GM23338 (cell line): Measurements from ENCODE around the gene GDF7. TPM values are rescaled to one million over a fixed set of nuclear protein-coding genes. Genes with fewer than 3 reads are reported as not detected.

Source experiments
- ATAC-seq: fragments of 200-7000 bp; cut with Tn5 transposase; 3 replicates; pipeline ENCODE4 v1.9.1; 2020
- DNase-seq: peaks from one replicate; pipeline ENCODE4 v3.0.0-alpha.2; 2015; ENCODE audit warnings: low spot score
- H2AFZ ChIP-seq: fragments of 200-600 bp; sonication (generic); 2 replicates; pipeline ENCODE4 v1.8.0; 2016; ENCODE audit warnings: antibody characterized with exemption, mild to moderate bottlenecking, moderate library complexity
- H3F3A ChIP-seq: fragments of 200-600 bp; sonication (generic); replicated peaks from 2 replicates; pipeline ENCODE4 v1.8.0; 2017; ENCODE audit warnings: antibody characterized with exemption, mixed run types, low read depth
- H3K27ac ChIP-seq: fragments of 200-600 bp; sonication (generic); 2 replicates; pipeline ENCODE4 v1.6.1; 2016; ENCODE audit warnings: low read depth
- H3K27me3 ChIP-seq: fragments of 200-600 bp; sonication (generic); 2 replicates; pipeline ENCODE4 v1.8.0; 2016; ENCODE audit warnings: mild to moderate bottlenecking, mixed run types, moderate library complexity; ENCODE audit not compliant: insufficient read depth
- H3K36me3 ChIP-seq: fragments of 200-600 bp; sonication (generic); 2 replicates; pipeline ENCODE4 v1.8.0; 2016; ENCODE audit warnings: mild to moderate bottlenecking; ENCODE audit not compliant: insufficient read depth
- H3K4me1 ChIP-seq: fragments of 200-600 bp; sonication (generic); 2 replicates; pipeline ENCODE4 v1.8.0; 2016; ENCODE audit warnings: mild to moderate bottlenecking, moderate library complexity; ENCODE audit not compliant: insufficient read depth
- H3K4me2 ChIP-seq: fragments of 200-600 bp; sonication (generic); 2 replicates; pipeline ENCODE4 v1.7.1; 2017; ENCODE audit warnings: mixed run types
- H3K4me3 ChIP-seq: fragments of 200-600 bp; sonication (generic); 2 replicates; pipeline ENCODE4 v1.6.1; 2016; ENCODE audit warnings: mixed run types
- H3K79me2 ChIP-seq: fragments of 200-600 bp; sonication (generic); replicated peaks from 2 replicates; pipeline ENCODE4 v1.8.0; 2017; ENCODE audit warnings: mild to moderate bottlenecking; ENCODE audit not compliant: insufficient read depth
- H3K9me2 ChIP-seq: fragments of 200-600 bp; sonication (generic); 2 replicates; pipeline ENCODE4 v1.8.0; 2017; ENCODE audit not compliant: insufficient read depth
- H4K20me1 ChIP-seq: fragments of 200-600 bp; sonication (generic); replicated peaks from 2 replicates; pipeline ENCODE4 v1.8.0; 2017; ENCODE audit warnings: mild to moderate bottlenecking; ENCODE audit not compliant: insufficient read depth
- H3K27ac Mint-ChIP-seq: 2 replicates; pipeline ENCODE4 v1.8.0; 2020; ENCODE audit warnings: inconsistent platforms, mild to moderate bottlenecking, moderate library complexity, mixed read lengths
- H3K27me3 Mint-ChIP-seq: 3 replicates; pipeline ENCODE4 v1.8.0; 2022; ENCODE audit warnings: low read depth, mild to moderate bottlenecking, moderate library complexity, mixed read lengths, inconsistent platforms; ENCODE audit not compliant: insufficient read depth, poor library complexity
- H3K36me3 Mint-ChIP-seq: 3 replicates; pipeline ENCODE4 v1.8.0; 2021; ENCODE audit warnings: low read depth, mild to moderate bottlenecking, inconsistent platforms, moderate library complexity, mixed read lengths
- H3K4me1 Mint-ChIP-seq: 3 replicates; pipeline ENCODE4 v1.8.0; 2020; ENCODE audit warnings: mild to moderate bottlenecking, inconsistent platforms, mixed read lengths
- H3K4me3 Mint-ChIP-seq: 3 replicates; pipeline ENCODE4 v1.8.0; 2021; ENCODE audit warnings: moderate library complexity, mild to moderate bottlenecking, inconsistent platforms, mixed read lengths
- H3K9me3 Mint-ChIP-seq: 3 replicates; pipeline ENCODE4 v1.8.0; 2020; ENCODE audit warnings: moderate library complexity, mild to moderate bottlenecking, inconsistent platforms, mixed read lengths
- EZH2 ChIP-seq: fragments of 200-600 bp; sonication (generic); IDR thresholded peaks from one replicate; pipeline ENCODE4 v1.8.0; 2017; ENCODE audit warnings: antibody characterized with exemption, mild to moderate bottlenecking, low read depth; ENCODE audit not compliant: unreplicated experiment
- EZH2phosphoT487 ChIP-seq: fragments of 200-600 bp; sonication (generic); IDR thresholded peaks from one replicate; pipeline ENCODE4 v1.8.1; 2018; ENCODE audit warnings: antibody characterized with exemption; ENCODE audit not compliant: unreplicated experiment
- JUNB ChIP-seq: IDR thresholded peaks from one replicate; pipeline ENCODE4 v1.6.1; 2016; ENCODE audit warnings: antibody characterized with exemption; ENCODE audit not compliant: unreplicated experiment
- NANOG ChIP-seq: IDR thresholded peaks from 2 replicates; pipeline ENCODE4 v1.6.1; 2016; ENCODE audit warnings: antibody characterized with exemption, borderline replicate concordance
- POLR2AphosphoS5 ChIP-seq: IDR thresholded peaks from 2 replicates; pipeline ENCODE4 v1.6.1; 2016; ENCODE audit warnings: antibody characterized with exemption, low read depth
- STAT1 ChIP-seq: IDR thresholded peaks from one replicate; pipeline ENCODE4 v1.6.1; 2016; ENCODE audit warnings: antibody characterized with exemption; ENCODE audit not compliant: unreplicated experiment
- ZNF114 ChIP-seq: fragments of 250-450 bp; sonication (Bioruptor Pico); IDR thresholded peaks from 2 replicates; pipeline ENCODE4 v1.5.0; 2020; ENCODE audit warnings: mild to moderate bottlenecking, moderate library complexity
- ZNF331 ChIP-seq: fragments of 250-450 bp; sonication (Bioruptor Pico); IDR thresholded peaks from 2 replicates; pipeline ENCODE4 v1.5.0; 2020; ENCODE audit warnings: low read depth, mild to moderate bottlenecking, moderate library complexity
- polyA plus RNA-seq: library from polyadenylated mRNA; unstranded; fragments of >200 nt; fragmentation: Nextera tagmentation; extraction: Ambion mirVana; gene quantifications from 2 replicates; pipeline ENCODE4 v1.2.1, GENCODE V29; 2016
- total RNA-seq: library from RNA; depleted of rRNA; stranded (reverse); fragments of >200 nt; shearing (Covaris generic); gene quantifications from 2 replicates; pipeline ENCODE4 v1.2.3, GENCODE V29; 2014
- TF ChIP-seq, protein P1 (sequence below), 2 experiments: fragments of 200-600 bp in 1 of 2; sonication (generic) in 1 of 2; conservative IDR thresholded peaks; 2 replicates each; pipeline versions ENCODE4 v1.5.1 to v1.6.1; 2016 to 2017; ENCODE audit warnings: antibody characterized with exemption in 2 of 2, low read depth in 2 of 2, mild to moderate bottlenecking in 2 of 2, moderate library complexity in 1 of 2
- TF ChIP-seq, protein P2 (sequence below): IDR thresholded peaks from 2 replicates; pipeline ENCODE4 v1.6.1; 2016; ENCODE audit warnings: antibody characterized with exemption
- TF ChIP-seq, protein P3 (sequence below): IDR thresholded peaks from one replicate; pipeline ENCODE4 v1.6.1; 2018; ENCODE audit warnings: antibody characterized with exemption; ENCODE audit not compliant: unreplicated experiment
- TF ChIP-seq, protein P4 (sequence below): fragments of 250-450 bp; sonication (Bioruptor Pico); IDR thresholded peaks from 2 replicates; pipeline ENCODE4 v1.5.0; 2020; ENCODE audit warnings: mild to moderate bottlenecking, moderate library complexity

Gene GDF7
- total and polyA plus RNA-seq, 2 experiments from 2014 or later, result 0.19 to 0.52 TPM

DNA sequence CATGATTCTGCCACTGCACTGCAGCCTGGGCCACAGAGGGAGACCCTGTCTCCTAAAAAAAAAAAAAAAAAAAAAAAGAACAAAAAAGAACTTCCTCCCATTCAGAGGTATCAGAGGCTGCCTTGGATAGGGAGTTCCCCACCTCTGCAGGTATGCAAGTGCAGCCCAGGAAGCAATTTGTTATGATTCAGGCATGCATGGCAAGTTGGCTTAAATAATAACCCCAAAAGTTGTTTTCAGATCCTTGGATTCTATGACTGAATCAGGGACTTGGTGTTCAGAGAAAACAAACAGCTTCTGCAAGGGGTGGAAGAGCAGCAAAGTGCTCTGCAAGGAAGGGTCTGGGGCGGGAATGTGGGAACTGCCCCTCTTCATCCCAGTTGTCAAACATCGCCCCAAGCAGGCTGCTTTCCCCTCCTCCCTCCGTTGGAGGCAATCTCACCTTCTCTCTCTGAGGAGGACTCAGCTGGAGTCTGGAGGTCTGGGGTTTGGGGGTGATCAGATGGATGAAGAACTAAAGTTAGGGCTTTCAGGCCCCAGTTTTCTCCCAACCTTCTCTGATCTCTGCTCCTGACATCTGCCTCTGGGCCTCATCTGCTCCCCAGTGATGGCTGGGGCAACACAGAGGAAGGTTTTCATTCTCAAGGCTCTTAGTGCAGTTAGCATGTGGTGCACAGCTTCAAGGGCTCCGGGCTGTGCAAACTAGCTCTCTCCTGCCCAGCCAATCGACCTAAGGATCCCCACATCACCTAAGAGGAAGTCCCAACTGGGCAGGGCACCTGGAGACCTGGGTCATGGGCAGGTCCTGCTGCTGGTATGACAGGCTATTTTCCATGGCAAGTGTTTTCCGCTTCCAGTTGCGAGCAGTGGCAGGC lies 3.5 kb upstream of the GDF7 start:
- H3K4me2 ChIP-seq, result no peak overlapping the region
- H2AFZ ChIP-seq, result no peak overlapping the region
- peaks cover 61% of the 10 kb centered on the region for H3K27me3 Mint-ChIP-seq
- no peaks in the 10 kb centered on the region for H3K79me2 ChIP-seq
- H3K4me3 ChIP-seq, result no peak overlapping the region
- H3K36me3 Mint-ChIP-seq, result no peaks in the 10 kb centered on the region
- DNase-seq (no peak), ATAC-seq (no peak)
- peaks cover 27% of the 10 kb centered on the region for H3K4me1 Mint-ChIP-seq
- H4K20me1 ChIP-seq, result no peaks in the 10 kb centered on the region
- no peaks in the 10 kb centered on the region for H3F3A ChIP-seq
- TF ChIP-seq, protein P1, sequence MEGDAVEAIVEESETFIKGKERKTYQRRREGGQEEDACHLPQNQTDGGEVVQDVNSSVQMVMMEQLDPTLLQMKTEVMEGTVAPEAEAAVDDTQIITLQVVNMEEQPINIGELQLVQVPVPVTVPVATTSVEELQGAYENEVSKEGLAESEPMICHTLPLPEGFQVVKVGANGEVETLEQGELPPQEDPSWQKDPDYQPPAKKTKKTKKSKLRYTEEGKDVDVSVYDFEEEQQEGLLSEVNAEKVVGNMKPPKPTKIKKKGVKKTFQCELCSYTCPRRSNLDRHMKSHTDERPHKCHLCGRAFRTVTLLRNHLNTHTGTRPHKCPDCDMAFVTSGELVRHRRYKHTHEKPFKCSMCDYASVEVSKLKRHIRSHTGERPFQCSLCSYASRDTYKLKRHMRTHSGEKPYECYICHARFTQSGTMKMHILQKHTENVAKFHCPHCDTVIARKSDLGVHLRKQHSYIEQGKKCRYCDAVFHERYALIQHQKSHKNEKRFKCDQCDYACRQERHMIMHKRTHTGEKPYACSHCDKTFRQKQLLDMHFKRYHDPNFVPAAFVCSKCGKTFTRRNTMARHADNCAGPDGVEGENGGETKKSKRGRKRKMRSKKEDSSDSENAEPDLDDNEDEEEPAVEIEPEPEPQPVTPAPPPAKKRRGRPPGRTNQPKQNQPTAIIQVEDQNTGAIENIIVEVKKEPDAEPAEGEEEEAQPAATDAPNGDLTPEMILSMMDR (conservative IDR thresholded peaks at IDR 0.05; ENCODE audit: low read depth in 2 of 2), result no peak
- TF ChIP-seq EZH2, result no peak
- TF ChIP-seq ZNF331 (CRISPR knock-in tag), result no peak
- no peak for TF ChIP-seq STAT1
- TF ChIP-seq, protein P2, sequence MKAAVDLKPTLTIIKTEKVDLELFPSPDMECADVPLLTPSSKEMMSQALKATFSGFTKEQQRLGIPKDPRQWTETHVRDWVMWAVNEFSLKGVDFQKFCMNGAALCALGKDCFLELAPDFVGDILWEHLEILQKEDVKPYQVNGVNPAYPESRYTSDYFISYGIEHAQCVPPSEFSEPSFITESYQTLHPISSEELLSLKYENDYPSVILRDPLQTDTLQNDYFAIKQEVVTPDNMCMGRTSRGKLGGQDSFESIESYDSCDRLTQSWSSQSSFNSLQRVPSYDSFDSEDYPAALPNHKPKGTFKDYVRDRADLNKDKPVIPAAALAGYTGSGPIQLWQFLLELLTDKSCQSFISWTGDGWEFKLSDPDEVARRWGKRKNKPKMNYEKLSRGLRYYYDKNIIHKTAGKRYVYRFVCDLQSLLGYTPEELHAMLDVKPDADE, result no peak
- TF ChIP-seq, protein P3, sequence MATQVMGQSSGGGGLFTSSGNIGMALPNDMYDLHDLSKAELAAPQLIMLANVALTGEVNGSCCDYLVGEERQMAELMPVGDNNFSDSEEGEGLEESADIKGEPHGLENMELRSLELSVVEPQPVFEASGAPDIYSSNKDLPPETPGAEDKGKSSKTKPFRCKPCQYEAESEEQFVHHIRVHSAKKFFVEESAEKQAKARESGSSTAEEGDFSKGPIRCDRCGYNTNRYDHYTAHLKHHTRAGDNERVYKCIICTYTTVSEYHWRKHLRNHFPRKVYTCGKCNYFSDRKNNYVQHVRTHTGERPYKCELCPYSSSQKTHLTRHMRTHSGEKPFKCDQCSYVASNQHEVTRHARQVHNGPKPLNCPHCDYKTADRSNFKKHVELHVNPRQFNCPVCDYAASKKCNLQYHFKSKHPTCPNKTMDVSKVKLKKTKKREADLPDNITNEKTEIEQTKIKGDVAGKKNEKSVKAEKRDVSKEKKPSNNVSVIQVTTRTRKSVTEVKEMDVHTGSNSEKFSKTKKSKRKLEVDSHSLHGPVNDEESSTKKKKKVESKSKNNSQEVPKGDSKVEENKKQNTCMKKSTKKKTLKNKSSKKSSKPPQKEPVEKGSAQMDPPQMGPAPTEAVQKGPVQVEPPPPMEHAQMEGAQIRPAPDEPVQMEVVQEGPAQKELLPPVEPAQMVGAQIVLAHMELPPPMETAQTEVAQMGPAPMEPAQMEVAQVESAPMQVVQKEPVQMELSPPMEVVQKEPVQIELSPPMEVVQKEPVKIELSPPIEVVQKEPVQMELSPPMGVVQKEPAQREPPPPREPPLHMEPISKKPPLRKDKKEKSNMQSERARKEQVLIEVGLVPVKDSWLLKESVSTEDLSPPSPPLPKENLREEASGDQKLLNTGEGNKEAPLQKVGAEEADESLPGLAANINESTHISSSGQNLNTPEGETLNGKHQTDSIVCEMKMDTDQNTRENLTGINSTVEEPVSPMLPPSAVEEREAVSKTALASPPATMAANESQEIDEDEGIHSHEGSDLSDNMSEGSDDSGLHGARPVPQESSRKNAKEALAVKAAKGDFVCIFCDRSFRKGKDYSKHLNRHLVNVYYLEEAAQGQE, result no peak
- TF ChIP-seq EZH2phosphoT487, result no peak
- no peak for TF ChIP-seq NANOG
- TF ChIP-seq POLR2AphosphoS5, result no peak
- TF ChIP-seq, protein P4, sequence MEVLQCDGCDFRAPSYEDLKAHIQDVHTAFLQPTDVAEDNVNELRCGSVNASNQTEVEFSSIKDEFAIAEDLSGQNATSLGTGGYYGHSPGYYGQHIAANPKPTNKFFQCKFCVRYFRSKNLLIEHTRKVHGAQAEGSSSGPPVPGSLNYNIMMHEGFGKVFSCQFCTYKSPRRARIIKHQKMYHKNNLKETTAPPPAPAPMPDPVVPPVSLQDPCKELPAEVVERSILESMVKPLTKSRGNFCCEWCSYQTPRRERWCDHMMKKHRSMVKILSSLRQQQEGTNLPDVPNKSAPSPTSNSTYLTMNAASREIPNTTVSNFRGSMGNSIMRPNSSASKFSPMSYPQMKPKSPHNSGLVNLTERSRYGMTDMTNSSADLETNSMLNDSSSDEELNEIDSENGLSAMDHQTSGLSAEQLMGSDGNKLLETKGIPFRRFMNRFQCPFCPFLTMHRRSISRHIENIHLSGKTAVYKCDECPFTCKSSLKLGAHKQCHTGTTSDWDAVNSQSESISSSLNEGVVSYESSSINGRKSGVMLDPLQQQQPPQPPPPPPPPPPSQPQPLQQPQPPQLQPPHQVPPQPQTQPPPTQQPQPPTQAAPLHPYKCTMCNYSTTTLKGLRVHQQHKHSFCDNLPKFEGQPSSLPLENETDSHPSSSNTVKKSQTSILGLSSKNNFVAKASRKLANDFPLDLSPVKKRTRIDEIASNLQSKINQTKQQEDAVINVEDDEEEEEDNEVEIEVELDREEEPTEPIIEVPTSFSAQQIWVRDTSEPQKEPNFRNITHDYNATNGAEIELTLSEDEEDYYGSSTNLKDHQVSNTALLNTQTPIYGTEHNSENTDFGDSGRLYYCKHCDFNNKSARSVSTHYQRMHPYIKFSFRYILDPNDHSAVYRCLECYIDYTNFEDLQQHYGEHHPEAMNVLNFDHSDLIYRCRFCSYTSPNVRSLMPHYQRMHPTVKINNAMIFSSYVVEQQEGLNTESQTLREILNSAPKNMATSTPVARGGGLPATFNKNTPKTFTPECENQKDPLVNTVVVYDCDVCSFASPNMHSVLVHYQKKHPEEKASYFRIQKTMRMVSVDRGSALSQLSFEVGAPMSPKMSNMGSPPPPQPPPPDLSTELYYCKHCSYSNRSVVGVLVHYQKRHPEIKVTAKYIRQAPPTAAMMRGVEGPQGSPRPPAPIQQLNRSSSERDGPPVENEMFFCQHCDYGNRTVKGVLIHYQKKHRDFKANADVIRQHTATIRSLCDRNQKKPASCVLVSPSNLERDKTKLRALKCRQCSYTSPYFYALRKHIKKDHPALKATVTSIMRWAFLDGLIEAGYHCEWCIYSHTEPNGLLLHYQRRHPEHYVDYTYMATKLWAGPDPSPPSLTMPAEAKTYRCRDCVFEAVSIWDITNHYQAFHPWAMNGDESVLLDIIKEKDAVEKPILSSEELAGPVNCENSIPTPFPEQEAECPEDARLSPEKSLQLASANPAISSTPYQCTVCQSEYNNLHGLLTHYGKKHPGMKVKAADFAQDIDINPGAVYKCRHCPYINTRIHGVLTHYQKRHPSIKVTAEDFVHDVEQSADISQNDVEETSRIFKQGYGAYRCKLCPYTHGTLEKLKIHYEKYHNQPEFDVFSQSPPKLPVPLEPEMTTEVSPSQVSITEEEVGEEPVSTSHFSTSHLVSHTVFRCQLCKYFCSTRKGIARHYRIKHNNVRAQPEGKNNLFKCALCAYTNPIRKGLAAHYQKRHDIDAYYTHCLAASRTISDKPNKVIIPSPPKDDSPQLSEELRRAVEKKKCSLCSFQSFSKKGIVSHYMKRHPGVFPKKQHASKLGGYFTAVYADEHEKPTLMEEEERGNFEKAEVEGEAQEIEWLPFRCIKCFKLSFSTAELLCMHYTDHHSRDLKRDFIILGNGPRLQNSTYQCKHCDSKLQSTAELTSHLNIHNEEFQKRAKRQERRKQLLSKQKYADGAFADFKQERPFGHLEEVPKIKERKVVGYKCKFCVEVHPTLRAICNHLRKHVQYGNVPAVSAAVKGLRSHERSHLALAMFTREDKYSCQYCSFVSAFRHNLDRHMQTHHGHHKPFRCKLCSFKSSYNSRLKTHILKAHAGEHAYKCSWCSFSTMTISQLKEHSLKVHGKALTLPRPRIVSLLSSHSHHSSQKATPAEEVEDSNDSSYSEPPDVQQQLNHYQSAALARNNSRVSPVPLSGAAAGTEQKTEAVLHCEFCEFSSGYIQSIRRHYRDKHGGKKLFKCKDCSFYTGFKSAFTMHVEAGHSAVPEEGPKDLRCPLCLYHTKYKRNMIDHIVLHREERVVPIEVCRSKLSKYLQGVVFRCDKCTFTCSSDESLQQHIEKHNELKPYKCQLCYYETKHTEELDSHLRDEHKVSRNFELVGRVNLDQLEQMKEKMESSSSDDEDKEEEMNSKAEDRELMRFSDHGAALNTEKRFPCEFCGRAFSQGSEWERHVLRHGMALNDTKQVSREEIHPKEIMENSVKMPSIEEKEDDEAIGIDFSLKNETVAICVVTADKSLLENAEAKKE (CRISPR knock-in tag), result no peak
- TF ChIP-seq JUNB, result no peak
- TF ChIP-seq ZNF114, result no peak
- no peak overlapping the region for H3K27ac ChIP-seq
- H3K4me1 ChIP-seq, result peaks cover 19% of the 10 kb centered on the region; the same call in 1 of the 2 replicates
- H3K4me3 Mint-ChIP-seq, result no peak overlapping the region
- peaks cover 65% of the 10 kb centered on the region for H3K27me3 ChIP-seq
- no peaks in the 10 kb centered on the region for H3K9me3 Mint-ChIP-seq
- H3K27ac Mint-ChIP-seq, result no peak overlapping the region
- H3K36me3 ChIP-seq, result no peaks in the 10 kb centered on the region
- H3K9me2 ChIP-seq, result no peaks in the 10 kb centered on the region
